ENCODE data around the gene ENOX1.

Gene ENOX1

DNA sequence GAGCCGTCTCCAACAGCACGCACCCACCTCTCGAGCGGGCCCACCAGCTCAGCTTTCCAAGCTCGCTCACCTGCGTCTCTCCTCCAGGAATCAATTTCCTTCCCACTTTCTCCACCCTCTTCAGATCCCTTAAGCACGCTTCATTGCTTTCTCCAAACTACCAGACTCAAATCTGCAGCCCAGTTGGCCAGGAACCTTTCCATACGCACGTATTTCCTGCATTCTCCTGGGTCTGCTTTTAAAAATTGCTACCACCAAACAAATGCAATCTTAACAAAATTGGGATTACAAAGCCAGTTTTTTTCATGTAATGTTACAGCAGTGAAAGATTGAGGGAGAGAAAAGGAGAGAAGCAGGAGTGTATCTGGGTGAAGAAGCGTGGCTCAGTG, 1.5 kb downstream of the ENOX1 start:
- no peak for DNase-seq

DNA sequence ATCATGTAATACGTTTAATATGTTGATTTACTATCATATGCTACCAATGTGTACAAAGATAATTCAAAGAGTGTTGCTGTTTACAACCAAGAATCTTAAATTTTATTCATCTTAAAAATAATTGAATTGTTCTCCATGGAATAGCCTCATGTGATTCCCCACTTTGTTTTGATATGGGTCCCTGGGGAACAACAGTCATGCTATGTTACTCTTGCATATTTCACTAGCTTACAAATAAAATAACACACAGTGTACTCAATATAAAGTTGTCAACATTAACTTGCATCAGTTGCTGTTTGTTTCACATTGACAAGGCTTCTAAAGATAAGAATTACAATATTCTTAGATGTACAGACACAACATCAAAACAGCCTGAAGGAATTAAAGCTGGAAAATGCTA, 2.3 kb downstream of the ENOX1 start:
- DNase-seq = no peak

DNA sequence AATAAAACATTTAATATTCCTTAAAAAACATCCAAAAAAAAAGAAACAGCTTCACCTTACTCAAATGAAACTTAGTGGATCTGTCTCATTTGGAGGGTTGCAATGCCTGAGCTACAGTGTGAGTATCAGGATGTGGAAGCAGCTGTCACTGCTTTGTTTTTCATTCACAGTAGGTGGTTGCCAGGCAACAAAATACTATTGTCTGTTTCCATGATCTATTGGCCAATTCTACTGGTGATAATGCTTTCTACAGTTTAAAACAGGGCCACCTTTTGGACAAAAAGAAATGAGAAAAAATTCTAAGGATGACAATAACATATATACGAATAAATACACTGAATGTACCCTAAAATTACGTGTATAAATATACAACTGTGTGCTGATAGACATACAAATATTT, 3.0 kb downstream of the ENOX1 start:
- DNase-seq = peak; percentile 26

DNA sequence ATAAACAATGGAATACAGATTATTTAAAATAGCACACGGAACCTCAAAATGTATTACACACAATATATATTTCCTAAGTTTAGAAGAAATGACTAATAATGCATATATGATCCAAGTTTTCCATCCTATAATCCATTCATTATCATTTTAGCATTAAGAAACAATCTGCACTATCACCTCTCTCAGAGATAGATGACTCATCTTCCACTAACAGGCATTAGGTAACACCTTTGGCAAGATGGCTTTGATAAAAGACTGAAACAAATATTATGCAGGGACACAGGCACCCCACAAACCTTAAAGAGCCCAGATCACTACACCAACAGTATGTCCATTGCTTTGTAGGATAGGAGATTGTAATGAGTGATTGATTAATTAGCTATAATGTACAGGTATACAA, 4.1 kb downstream of the ENOX1 start:
- no peak for DNase-seq

DNA sequence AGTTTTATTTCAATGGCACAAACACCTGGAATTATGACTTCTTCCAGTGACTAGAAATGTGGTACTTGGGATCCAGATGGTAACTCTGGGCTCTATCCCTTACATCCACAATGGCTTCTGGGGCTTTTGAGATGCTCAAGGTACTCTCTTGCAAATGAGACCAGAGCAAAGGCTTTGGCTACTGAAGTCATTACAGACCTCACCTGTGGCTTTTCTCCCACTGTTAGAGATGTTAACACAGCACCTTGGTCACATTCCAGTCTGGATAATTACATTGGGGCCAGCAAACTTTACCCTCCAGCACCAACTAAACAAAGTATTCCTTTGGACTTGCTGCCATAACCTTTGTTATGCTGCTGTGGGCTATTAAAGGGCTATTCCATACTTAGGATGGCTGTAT, 6.1 kb downstream of the ENOX1 start:
- no peak for DNase-seq

DNA sequence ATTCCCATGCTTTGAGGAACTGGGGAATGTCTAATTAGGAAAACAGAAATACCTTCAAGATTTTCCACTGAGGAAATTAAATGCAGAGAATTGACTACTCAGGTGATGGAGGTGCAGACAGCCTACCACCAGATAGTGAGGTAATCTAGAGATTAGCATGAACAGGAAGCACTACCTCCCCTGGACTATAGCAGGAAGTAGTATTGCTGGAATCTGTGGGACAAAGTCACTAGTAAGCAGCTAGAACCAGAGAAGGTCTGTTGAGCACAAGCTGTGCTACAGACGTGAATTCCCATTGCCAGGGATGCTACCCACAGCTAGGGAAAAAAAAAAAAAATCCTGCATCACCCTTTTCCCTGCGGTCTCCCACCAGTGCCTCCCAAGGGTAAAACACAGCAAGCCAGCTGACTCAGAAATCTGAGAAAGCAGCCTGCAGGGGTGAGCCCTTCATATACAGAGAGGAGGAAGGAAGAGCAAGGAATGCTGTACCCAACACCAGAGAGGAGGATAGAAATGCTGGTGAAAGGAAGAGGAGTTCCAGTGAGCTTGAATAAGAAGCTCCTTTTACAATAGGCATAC, 10.2 kb downstream of the ENOX1 start:
- DNase-seq = no peak

DNA sequence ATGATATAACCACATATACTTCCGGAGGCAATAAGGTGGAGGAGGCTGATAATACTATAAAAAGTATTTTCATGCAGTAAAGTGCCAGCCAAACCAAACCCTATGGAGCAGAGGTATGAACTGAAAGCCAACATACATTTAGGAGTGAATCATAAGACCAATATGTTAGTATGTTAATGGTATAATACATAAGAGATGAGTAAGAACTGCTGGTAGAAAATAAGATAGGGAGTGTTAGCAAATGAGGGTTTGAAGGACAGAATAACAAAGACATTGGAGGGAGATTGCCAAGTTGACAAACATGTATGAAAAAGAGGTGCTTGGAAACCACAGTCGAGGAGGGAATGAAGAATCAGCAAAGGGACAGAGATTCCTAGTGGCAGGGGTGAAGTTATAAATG, 10.8 kb downstream of the ENOX1 start:
- DNase-seq = no peak

DNA sequence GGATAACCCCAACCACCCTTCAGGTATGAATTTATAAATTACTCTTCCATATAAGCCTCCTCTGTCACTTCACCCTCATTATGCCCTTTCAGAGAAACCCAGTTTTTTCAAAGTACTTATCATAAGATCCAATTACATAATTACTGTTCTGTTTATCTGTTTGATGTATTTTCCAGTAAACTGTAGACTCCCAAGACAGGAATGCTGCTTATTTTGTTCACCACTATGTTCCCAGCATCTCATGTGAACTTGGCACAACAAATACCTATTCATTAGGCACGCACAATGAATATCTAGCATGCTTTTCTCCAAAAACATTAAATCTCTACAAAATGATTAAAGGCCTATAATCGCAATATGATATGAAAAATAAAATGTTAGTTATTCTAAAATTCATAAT, 13.2 kb downstream of the ENOX1 start:
- no peak for DNase-seq

DNA sequence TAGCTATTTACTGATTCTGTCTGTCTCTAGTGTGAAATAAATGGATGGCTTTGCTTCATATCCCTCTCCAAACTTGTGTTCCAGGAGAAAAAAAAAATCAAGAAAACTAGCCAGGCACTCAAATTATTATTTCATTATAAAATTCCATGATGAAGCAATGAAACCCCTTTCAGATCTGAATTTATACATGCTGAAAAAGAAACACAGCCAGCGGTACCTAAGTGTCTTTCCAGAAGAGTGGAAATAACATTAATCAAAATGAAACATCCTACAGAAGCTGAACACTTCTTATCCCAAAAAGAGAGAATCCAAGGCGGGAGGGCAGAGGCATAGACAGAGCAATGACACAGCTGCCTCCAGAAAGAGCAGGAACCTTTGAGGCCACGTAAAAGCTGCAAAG, 15.9 kb downstream of the ENOX1 start:
- no peak for DNase-seq

DNA sequence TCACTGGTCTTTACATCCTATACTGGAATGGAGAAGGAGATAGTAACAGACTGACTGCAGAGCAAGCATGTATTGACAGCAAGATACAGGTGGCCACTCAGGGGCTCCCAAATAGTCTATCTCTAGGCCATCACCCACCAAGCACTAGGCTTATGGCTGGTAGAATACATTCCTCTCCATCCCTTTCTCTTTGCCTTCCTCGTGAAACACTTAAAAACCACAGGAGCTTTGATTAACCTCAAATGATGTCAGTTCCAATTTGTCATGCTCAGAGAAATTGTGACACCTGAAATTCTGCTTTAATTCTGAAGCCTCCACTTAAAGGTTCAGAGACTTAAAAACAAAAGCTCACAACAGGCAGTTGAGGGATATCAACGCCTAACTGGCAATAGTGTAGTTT, 17.2 kb downstream of the ENOX1 start:
- no peak for DNase-seq

DNA sequence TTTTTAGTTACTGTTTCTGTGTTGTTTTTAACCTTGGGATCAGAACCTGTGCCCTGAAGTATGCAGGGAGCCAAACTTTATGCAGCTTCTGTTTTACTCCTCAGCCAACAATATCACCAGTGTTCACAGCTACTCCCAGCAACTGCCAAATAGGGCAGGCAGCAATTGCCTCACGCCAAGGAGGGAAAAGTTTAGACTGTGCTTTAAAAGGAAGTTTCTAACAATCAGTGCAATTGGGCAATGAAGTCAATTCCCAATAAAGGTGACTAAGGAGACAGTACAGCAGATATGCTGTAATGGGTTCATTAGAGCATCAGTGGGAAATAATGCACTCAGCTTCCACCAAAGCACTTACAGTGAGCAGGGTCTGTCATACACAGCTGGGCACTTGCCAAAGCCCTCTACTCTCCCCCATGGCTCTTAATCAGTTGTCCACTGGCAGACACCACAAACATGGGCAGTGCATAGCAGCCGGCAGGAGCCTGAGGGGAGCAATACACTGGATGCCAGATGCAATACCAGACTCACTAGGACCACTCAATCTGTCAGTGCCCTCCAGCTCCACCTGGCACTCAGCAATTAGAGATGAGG, 19.3 kb downstream of the ENOX1 start:
- no peak for DNase-seq

DNA sequence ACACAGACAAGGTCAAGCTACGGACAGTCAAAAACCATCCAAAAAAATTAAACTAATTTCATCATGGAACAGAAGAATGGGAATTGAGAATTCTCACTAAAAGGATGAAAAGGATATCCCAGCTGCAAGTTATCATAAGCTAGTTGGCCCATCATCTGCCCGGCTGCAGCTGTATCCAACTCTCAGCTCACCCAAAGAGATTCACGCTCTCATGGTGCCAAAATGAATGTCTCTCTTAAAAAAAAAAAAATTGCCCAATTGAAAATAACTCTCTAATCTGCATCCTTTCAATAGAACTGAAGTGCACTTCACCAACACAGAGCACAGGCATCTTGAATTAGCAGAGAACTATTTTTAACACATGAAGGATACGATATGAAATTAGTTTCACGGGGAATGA, 20.0 kb downstream of the ENOX1 start:
- DNase-seq = no peak

DNA sequence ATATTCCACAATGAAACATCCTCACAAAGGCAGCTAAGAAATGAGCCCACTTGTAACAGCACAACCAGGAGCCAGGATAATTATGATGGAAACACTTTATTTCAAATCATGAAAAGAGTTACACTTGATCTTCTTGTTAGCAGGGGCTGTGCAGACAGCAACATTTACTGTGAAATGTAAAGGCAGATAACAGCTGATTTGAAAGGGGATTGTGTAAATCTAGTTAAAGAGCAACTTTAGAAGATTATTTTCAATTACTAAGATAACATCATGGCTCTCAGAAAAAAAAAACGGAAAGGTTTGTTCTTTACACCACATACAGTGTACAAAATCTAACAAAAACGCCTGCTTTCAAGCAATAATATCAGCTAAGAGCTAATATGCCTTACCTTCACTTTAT, 22.4 kb downstream of the ENOX1 start:
- no peak for DNase-seq

DNA sequence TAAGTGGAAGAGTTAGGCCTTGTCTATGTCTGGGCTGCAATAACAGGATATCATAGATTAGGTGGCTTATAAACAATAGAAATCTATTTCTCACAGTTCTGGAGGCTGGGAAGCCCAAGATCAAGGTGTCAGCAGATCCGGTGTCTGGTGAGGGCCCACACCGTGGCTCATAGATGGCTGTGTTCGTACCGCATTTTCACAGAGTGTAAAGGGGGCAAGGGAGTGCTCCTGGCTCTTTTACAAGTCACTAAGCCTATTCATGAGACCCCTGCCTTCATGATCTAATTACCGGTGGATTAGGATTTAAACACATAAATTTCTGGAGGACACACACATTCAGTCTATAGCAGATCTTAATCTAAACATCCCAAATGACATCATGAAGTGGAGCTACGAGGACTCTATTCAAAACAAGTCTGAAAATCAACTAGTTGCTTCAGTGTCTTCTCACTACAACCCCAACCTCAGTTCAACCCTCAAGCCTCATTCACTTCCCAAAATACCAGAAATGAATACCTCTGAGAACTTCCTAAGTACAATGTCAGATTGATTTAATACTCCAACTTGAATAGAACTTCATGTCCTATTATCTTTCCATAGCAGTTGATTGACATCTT, 23.5 kb downstream of the ENOX1 start:
- DNase-seq = no peak

DNA sequence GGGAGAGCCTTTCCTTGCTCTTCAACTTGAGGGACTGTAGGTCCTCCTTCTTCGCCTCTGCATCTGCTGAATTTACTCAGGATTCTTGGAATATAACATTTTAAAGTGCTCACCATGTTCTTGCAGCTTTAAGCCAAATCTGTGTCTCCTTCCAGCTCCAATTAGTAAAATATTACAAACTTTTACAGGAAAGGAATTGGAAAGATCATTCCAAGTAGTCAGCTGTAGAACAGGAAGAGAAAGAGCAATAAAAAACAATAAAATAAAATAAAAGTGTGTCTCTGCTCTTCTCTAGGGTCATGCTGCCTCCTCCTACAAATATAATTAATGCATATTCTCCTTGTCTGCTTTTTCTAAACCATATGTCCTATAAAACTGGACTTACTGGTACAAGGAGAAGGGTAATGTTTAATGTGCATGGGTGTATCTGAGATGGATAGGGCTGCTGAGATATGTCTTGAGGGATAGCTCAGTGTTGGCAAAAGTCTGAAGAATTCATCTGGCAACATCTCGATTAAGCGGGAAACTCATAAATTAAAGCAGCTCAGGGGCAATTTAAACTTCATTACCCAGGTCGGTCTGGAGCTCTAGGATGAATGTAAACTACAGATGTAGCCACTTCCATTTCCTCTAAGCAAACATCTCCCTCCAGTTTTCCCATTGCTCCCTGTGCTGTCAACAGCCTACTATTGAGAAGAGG, 25.0 kb downstream of the ENOX1 start:
- DNase-seq = no peak

DNA sequence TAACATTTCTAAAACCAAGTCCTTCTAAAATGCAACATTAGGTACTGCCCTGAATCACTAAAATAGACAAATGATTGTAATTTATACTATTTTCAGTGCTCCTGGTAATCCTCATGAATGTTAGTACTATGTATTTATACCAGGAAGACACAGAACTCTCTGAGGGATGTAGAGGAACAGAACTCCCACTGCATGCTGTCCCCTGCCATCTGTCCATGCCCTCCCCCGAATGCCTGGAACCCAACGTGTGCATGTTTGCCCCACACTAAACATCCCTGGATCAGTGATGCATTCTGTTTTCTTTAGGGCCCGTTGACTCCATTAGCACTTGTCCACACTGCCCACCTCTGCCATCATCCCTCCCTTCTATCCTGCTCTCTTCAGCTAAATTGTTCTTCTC, 26.5 kb downstream of the ENOX1 start:
- DNase-seq = no peak

DNA sequence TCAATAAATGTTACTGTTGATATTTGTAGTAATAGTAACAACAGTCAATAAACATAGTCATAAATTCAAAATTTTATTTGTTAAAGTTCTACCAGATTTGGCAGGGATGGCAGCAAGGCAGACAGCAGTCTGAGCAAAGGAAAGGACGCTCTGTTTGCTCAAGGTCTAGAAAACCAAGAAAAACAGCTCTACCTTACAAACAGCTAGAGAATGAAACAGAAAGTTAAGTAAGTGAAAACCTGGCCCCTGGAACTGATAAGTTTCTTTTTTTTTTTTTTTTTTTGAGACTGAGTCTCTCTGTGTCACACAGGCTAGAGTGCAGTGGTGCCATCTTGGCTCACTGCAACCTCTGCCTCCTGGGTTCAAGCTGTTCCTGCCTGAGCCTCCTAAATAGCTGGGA, 27.9 kb downstream of the ENOX1 start:
- no peak for DNase-seq

DNA sequence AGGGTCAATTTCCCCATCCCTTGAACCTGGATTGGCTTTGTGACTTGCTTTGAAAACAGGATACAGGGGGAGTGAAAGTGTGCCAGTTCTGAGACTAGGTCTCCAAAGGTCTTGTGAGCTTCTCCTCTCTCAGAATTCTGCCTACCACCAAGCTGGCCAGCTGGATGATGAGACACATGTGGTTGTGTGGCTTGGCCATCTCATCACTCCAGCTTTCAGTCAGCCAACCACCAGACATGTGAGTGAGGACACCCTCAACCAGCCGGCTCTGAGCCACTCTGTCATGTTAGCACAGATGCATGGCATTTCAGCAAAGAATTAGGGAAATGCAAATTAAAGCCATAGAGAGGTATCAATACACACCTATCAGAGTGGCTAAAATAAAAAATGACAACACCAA, 29.5 kb downstream of the ENOX1 start:
- DNase-seq = peak; percentile 3

DNA sequence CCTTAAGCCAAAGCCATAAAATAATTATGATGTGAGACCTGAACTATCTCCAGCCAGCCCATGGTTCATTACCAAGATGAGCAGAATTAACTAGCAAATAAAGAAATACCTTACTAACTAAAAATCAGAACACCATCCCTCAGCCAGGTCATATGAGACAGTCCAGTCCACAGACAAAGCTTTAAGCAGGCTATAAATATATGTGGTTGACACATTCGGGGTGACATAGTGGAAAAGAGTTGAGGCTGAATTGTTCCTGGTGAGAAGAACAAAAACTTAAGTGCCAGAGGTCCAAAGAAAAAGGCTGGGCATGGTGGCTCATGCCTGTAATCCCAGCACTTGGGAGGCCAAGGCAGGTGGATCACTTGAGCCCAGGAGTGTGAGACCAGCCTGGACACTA, 30.9 kb downstream of the ENOX1 start:
- no peak for DNase-seq

DNA sequence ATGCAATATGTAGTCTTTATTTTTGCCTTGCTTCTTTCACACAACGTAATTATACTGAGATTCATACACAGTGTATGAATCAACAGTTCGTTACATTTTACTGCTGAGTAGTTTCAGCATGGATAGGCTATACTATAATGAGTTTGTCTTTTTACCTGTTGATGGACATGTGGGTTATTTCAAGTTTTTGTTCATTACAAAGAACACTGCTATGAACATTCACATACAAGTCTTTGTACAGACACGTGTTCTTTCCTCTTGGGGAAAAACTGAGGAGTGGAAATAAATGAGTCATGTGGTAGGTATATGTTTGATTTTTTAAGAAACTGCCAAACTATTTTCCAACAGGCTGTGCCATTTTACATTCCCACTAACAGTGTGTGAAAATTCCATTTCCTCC, 35.1 kb downstream of the ENOX1 start:
- no peak for DNase-seq

DNA sequence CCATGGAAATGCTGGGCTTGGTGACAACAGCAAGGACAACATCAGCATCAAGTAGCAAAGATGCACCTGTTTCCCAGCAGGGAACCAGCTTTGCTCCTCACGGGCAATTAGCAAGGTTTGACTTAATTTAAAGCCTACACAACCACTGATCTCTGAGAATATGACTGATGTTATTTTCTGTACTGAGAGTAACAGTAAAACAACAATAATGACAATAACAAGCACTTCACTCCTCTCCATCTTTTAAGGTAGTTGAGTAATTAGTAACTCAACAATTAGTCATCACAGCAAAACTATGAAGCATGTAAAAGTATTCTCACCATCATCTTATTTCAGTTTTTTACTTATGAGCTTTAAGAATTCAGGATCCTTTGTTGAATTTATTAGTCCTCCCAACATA, 37.3 kb downstream of the ENOX1 start:
- no peak for DNase-seq

DNA sequence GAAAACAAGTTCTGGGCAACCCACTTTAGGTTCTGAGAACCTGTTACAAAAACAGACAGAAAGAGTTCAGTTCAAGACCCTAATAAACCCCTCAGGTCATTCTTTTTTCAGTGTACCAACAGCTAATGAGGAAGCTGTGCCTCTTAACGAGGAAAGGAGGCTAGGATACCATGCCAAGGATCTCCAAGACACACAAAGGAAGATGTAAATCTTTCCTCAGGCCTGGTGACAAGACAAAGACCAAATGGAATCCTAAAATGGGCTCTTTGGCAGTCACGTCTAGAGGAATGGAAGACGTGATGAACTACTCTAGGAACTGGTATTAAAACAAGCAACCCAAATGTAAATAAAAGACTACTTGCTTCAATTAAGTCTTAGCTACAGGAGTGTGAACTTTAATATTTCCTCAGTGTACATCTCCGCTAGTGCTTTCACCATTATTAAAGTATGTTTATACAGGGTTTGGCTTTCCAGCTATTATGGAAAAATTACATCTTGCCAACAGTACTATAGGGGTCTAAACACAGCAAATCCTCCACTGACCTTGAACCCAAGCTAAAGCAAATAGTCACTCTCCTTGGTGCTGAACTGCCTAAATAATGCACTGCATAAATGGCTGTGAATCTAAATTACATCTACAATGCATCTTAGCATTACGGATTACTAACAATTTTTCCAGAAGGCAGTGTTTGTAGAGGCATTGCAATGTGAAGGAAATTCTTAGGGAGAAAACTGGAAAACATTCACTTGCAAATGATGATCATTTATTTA, 42.3 kb downstream of the ENOX1 start:
- DNase-seq = no peak

DNA sequence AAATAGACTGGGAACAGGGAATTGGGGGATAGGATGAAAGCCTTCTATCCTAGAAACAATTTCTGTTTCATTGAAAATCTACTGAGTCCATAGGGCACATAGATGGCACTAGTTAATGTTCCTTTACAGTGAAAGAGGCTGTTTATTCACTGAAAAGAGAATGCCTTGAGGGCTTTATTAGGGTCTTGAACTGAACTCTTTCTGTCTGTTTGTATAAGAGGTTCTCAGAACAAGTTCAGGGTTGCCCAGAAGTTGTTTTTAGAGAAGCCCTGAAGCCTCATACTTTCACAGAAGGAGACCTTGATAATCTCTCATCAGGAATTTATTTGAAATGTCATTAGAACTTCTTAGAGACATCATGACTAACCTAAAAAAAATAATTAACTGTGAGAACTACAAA, 43.9 kb downstream of the ENOX1 start:
- DNase-seq = no peak
